GM12878 (cell line): ENCODE data around the gene SET. TPM values are rescaled to one million over a fixed set of nuclear protein-coding genes. Genes with fewer than 3 reads are reported as not detected.
A peak's percentile ranks its signal among the peaks of the same experiment; 100 is the strongest.

Source experiments
- ATF2 ChIP-seq: IDR thresholded peaks from 2 replicates; pipeline ENCODE4 v1.6.1; 2012; ENCODE audit warnings: low read length, inconsistent platforms
- ATF3 ChIP-seq: IDR thresholded peaks from 2 replicates; pipeline ENCODE4 v1.6.1; 2011; ENCODE audit warnings: low read depth, mild to moderate bottlenecking, low read length, moderate library complexity, borderline replicate concordance; ENCODE audit errors: extremely low read depth
- BRCA1 ChIP-seq: IDR thresholded peaks from 2 replicates; pipeline ENCODE4 v1.6.1; 2011; ENCODE audit warnings: low read depth, low read length, improper control_type of control experiment
- CTCF ChIP-seq, 3 experiments: IDR thresholded peaks in 2 of 3; conservative IDR thresholded peaks in 1 of 3; 2 replicates each; pipeline ENCODE4 v1.5.1; 2011; ENCODE audit warnings: low read depth in 3 of 3, low read length in 3 of 3, mild to moderate bottlenecking in 3 of 3, control low read depth in 2 of 3, moderate library complexity in 2 of 3, inconsistent platforms in 1 of 3, mixed read lengths in 1 of 3; ENCODE audit not compliant: control insufficient read depth in 2 of 3, insufficient read depth in 1 of 3; ENCODE audit errors: extremely low read depth in 1 of 3
- E2F4 ChIP-seq: IDR thresholded peaks from 2 replicates; pipeline ENCODE4 v1.6.1; 2012; ENCODE audit warnings: low read depth, low read length, improper control_type of control experiment
- E4F1 ChIP-seq: fragments of 450-650 bp; IDR thresholded peaks from 2 replicates; pipeline ENCODE4 v1.6.1; 2018; ENCODE audit warnings: borderline replicate concordance, mild to moderate bottlenecking; ENCODE audit not compliant: partially characterized antibody
- EZH2 ChIP-seq: IDR thresholded peaks from 2 replicates; pipeline ENCODE4 v1.6.1; 2012; ENCODE audit warnings: low read depth, mild to moderate bottlenecking, control low read depth, inconsistent platforms, low read length, borderline replicate concordance; ENCODE audit not compliant: control insufficient read depth
- KDM1A ChIP-seq: fragments of 200-600 bp; sonication (generic); IDR thresholded peaks from 2 replicates; pipeline ENCODE4 v1.6.1; 2016; ENCODE audit warnings: borderline replicate concordance
- MEF2A ChIP-seq: IDR thresholded peaks from 2 replicates; pipeline ENCODE4 v1.6.1; 2011; ENCODE audit warnings: low read depth, mild to moderate bottlenecking, low read length, moderate library complexity; ENCODE audit not compliant: insufficient read depth
- NKRF ChIP-seq: fragments of 450-650 bp; conservative IDR thresholded peaks from 2 replicates; pipeline ENCODE4 v1.6.1; 2017; ENCODE audit warnings: mild to moderate bottlenecking, moderate library complexity
- STAT1 ChIP-seq: fragments of 450-650 bp; conservative IDR thresholded peaks from 2 replicates; pipeline ENCODE4 v1.6.1; 2014; ENCODE audit warnings: antibody characterized with exemption, mild to moderate bottlenecking
- SUZ12 ChIP-seq: fragments of 200-600 bp; sonication (generic); IDR thresholded peaks from one replicate; pipeline ENCODE4 v1.6.1; 2018; ENCODE audit warnings: antibody characterized with exemption, mild to moderate bottlenecking; ENCODE audit not compliant: unreplicated experiment
- TAF1 ChIP-seq: IDR thresholded peaks from 2 replicates; pipeline ENCODE4 v1.6.1; 2011; ENCODE audit warnings: mild to moderate bottlenecking, low read depth, low read length, borderline replicate concordance
- YY1 ChIP-seq: IDR thresholded peaks from 2 replicates; pipeline ENCODE4 v1.6.1; 2011; ENCODE audit warnings: low read depth, mild to moderate bottlenecking, low read length
- ZBTB33 ChIP-seq: fragments of 450-650 bp; IDR thresholded peaks from 2 replicates; pipeline ENCODE4 v1.6.1; 2017; ENCODE audit warnings: mild to moderate bottlenecking
- ZNF384 ChIP-seq: IDR thresholded peaks from 2 replicates; pipeline ENCODE4 v1.6.1; 2012; ENCODE audit warnings: low read depth, mild to moderate bottlenecking, low read length, improper control_type of control experiment, borderline replicate concordance
- polyA plus RNA-seq, 11 experiments: library from polyadenylated mRNA; depleted of rRNA in 4 of 11; unstranded in 6 of 11; stranded (reverse) in 5 of 11; fragments of >200 nt; fragmentation: Nextera tagmentation in 4 of 11; fragmentation: Illumina TruSeq in 1 of 11; extraction: Ambion mirVana in 4 of 11; extraction: Trizol in 1 of 11; gene quantifications; 1 replicate in 1 of 11; 2 replicates in 10 of 11; pipeline versions ENCODE4 v1.2.1 to v1.2.3, GENCODE V29; 2011 to 2016; ENCODE audit warnings: inconsistent platforms in 2 of 11, missing spikeins in 2 of 11, low read depth in 1 of 11
- total RNA-seq, 4 experiments: library from RNA; depleted of rRNA in 3 of 4; stranded (reverse); fragments of >200 nt in 3 of 4; fragmentation: Illumina TruSeq in 1 of 4; extraction: Trizol in 1 of 4; gene quantifications; 2 replicates each; pipeline versions ENCODE4 v1.2.1 to v1.2.3, GENCODE V29; 2013 to 2021

The SET gene
- total and polyA plus RNA-seq, 10 of the 15 experiments (the other 5 are each of a cell fraction or from before 2014, with no cell fraction given) = 284 to 706 (median 445) TPM

GRCh38 chr9:128688501-128689292 lies at the start of gene SET (continued):
- TF ChIP-seq NKRF (peak; percentile 65), KDM1A (no peak), BRCA1 (no peak), MEF2A (no peak), SUZ12 (no peak), EZH2 (no peak), E2F4 (no peak), ZBTB33 (peak; percentile 94; the same call in 1 of the 2 replicates), ATF2 (no peak), ZNF384 (no peak), TAF1 (peak; percentile 52; the same call in 1 of the 2 replicates), E4F1 (no peak), YY1 (peak; percentile 86), STAT1 (no peak), CTCF (IDR thresholded peaks at IDR 0.05 in 2 of 3, conservative IDR thresholded peaks at IDR 0.05 in 1 of 3; ENCODE audit: control insufficient read depth in 2 of 3, extremely low read depth in 1 of 3, insufficient read depth in 1 of 3, low read depth in 3 of 3, low read length in 3 of 3) (no peak), ATF3 (peak; percentile 42; the same call in 1 of the 2 replicates)
